MM.1S (cell line): ENCODE results near the gene CLDN6.

Experiments used
- CTCF ChIP-seq: fragments of 300-600 bp; sonication (generic); IDR thresholded peaks from 2 replicates; pipeline ENCODE4 v1.5.1; 2016; ENCODE audit warnings: antibody characterized with exemption, low read length, mixed read lengths
- EZH2 ChIP-seq: fragments of 300-600 bp; sonication (generic); optimal IDR thresholded peaks from 2 replicates; pipeline ENCODE3; 2017; ENCODE audit warnings: low read depth, mild to moderate bottlenecking, antibody characterized with exemption, low read length, mixed read lengths

- TF ChIP-seq CTCF (no peak), EZH2 (no peak)
Observed at GRCh38 chr16:2987833-2988232, 30.1 kb downstream of the CLDN6 start.
